22Rv1 (cell line): ENCODE measurements around the gene FTCD.

ENCODE experiments used
- H3K27ac ChIP-seq: fragments of 450-650 bp; 2 replicates; pipeline ENCODE4 v1.5.1; 2017
- CTCF ChIP-seq: fragments of 450-650 bp; IDR thresholded peaks from 2 replicates; pipeline ENCODE4 v1.5.1; 2017; ENCODE audit warnings: mild to moderate bottlenecking
- ZFX ChIP-seq: fragments of 450-650 bp; IDR thresholded peaks from 2 replicates; pipeline ENCODE4 v1.6.1; 2017; ENCODE audit warnings: antibody characterized with exemption, borderline replicate concordance

The FTCD gene

GRCh38 chr21:46094401-46095082 is 60.8 kb downstream of the FTCD start:
- TF ChIP-seq ZFX = no peak
- TF ChIP-seq CTCF = no peak
- no peak overlapping the region for H3K27ac ChIP-seq

- TF ChIP-seq CTCF (no peak), ZFX (no peak)
- no peak overlapping the region for H3K27ac ChIP-seq
Measured at GRCh38 chr21:46093668-46094400, 61.5 kb downstream of the FTCD start.

- TF ChIP-seq ZFX (no peak), CTCF (no peak)
- H3K27ac ChIP-seq = no peak overlapping the region
Measured at GRCh38 chr21:46092811-46093667, 62.3 kb downstream of the FTCD start.

- no peak for TF ChIP-seq ZFX
- no peak for TF ChIP-seq CTCF
- H3K27ac ChIP-seq = no peak overlapping the region
Measured at GRCh38 chr21:46092026-46092764, 63.2 kb downstream of the FTCD start.

- TF ChIP-seq CTCF (no peak), ZFX (no peak)
- H3K27ac ChIP-seq = no peak overlapping the region
Measured at GRCh38 chr21:46091631-46092025, 63.8 kb downstream of the FTCD start.

GRCh38 chr21:46091118-46091517 is 64.3 kb downstream of the FTCD start:
- H3K27ac ChIP-seq = no peak overlapping the region
- TF ChIP-seq ZFX (no peak), CTCF (no peak)
